IMR-90 (cell line): ENCODE results near the gene DRC7.

ENCODE experiments used
- CTCF ChIP-seq: conservative IDR thresholded peaks from 2 replicates; pipeline ENCODE4 v1.5.1; 2012; ENCODE audit warnings: mild to moderate bottlenecking, low read depth, low read length, improper control_type of control experiment
- RCOR1 ChIP-seq: IDR thresholded peaks from 2 replicates; pipeline ENCODE4 v1.6.1; 2012; ENCODE audit warnings: mild to moderate bottlenecking, low read length, improper control_type of control experiment; ENCODE audit not compliant: insufficient replicate concordance
- RFX5 ChIP-seq: IDR thresholded peaks from 2 replicates; pipeline ENCODE4 v1.8.0; 2012; ENCODE audit warnings: low read depth, mild to moderate bottlenecking, low read length, moderate library complexity

- TF ChIP-seq CTCF (no peak), RFX5 (no peak), RCOR1 (no peak)
Observed at GRCh38 chr16:57660715-57661463, 33.7 kb upstream of the DRC7 start.
